K562 (cell line): Measurements from ENCODE around the gene CDC45. TPM values are rescaled to one million over a fixed set of nuclear protein-coding genes. Genes with fewer than 3 reads are reported as not detected.

Experiments used
- ADNP ChIP-seq: fragments of 200-800 bp; sonication (Bioruptor generic); IDR thresholded peaks from 2 replicates; pipeline ENCODE4 v1.6.1; 2016; ENCODE audit warnings: missing genetic modification characterization, missing compliant biosample characterization
- ATF3 ChIP-seq, 2 experiments: fragments of 450-650 bp in 1 of 2; sonication (generic) in 1 of 2; formaldehyde crosslinking in 1 of 2; IDR thresholded peaks in 1 of 2; conservative IDR thresholded peaks in 1 of 2; 2 replicates each; pipeline versions ENCODE4 v1.6.1 to v1.8.1; 2016 to 2023; ENCODE audit warnings: mild to moderate bottlenecking in 2 of 2, moderate library complexity in 2 of 2, inconsistent platforms in 1 of 2, missing genetic modification reagents in 1 of 2
- BRD4 ChIP-seq: fragments of 200-600 bp; sonication (generic); IDR thresholded peaks from 2 replicates; pipeline ENCODE4 v1.6.1; 2017; ENCODE audit warnings: inconsistent platforms
- BRD9 ChIP-seq: fragments of 450-650 bp; IDR thresholded peaks from 2 replicates; pipeline ENCODE4 v1.6.1; 2018; ENCODE audit warnings: low read depth; ENCODE audit not compliant: partially characterized antibody
- DEAF1 ChIP-seq: fragments of 450-650 bp; formaldehyde crosslinking; IDR thresholded peaks from 2 replicates; pipeline ENCODE4 v1.4.0; 2020; ENCODE audit warnings: mild to moderate bottlenecking, moderate library complexity
- EZH2 ChIP-seq: IDR thresholded peaks from 2 replicates; pipeline ENCODE4 v1.6.1; 2012; ENCODE audit warnings: low read depth, mild to moderate bottlenecking, inconsistent platforms, low read length, borderline replicate concordance
- GABPB1 ChIP-seq: sonication (generic); formaldehyde crosslinking; IDR thresholded peaks from 2 replicates; pipeline ENCODE4 v1.8.0; 2022; ENCODE audit warnings: mild to moderate bottlenecking, missing genetic modification reagents
- HBP1 ChIP-seq: fragments of 450-650 bp; formaldehyde crosslinking; IDR thresholded peaks from 2 replicates; pipeline ENCODE4 v1.4.0; 2022; ENCODE audit warnings: missing genetic modification characterization
- HNRNPLL ChIP-seq: fragments of 200-400 bp; formaldehyde crosslinking; IDR thresholded peaks from 2 replicates; pipeline ENCODE4 v1.6.1; 2017; ENCODE audit warnings: low read length, low read depth, mild to moderate bottlenecking; ENCODE audit not compliant: poor library complexity, severe bottlenecking
- MBD2 ChIP-seq: sonication (generic); IDR thresholded peaks from 2 replicates; pipeline ENCODE4 v1.6.1; 2016; ENCODE audit warnings: low read depth, borderline replicate concordance
- PCBP1 ChIP-seq: fragments of 200-400 bp; formaldehyde crosslinking; IDR thresholded peaks from 2 replicates; pipeline ENCODE4 v1.6.1; 2018; ENCODE audit warnings: mild to moderate bottlenecking, low read depth, low read length; ENCODE audit not compliant: poor library complexity, severe bottlenecking
- POU5F1 ChIP-seq: fragments of 150-350 bp; IDR thresholded peaks from 2 replicates; pipeline ENCODE4 v1.6.1; 2014; ENCODE audit warnings: borderline replicate concordance, low read length, low read depth, mild to moderate bottlenecking; ENCODE audit not compliant: partially characterized antibody
- RAD51 ChIP-seq: fragments of 450-650 bp; IDR thresholded peaks from 2 replicates; pipeline ENCODE4 v1.7.1; 2016; ENCODE audit warnings: low read depth, mild to moderate bottlenecking, borderline replicate concordance
- RBFOX2 ChIP-seq: fragments of 200-400 bp; formaldehyde crosslinking; IDR thresholded peaks from 2 replicates; pipeline ENCODE4 v1.6.1; 2017; ENCODE audit warnings: low read depth, mild to moderate bottlenecking, low read length, moderate library complexity
- RFX5 ChIP-seq: IDR thresholded peaks from 2 replicates; pipeline ENCODE4 v1.6.1; 2011; ENCODE audit warnings: low read depth, mild to moderate bottlenecking, improper control_type of control experiment, low read length
- SIN3B ChIP-seq: fragments of 450-650 bp; IDR thresholded peaks from 2 replicates; pipeline ENCODE4 v1.6.1; 2017; ENCODE audit warnings: low read depth, mild to moderate bottlenecking, moderate library complexity
- SMARCB1 ChIP-seq: IDR thresholded peaks from 2 replicates; pipeline ENCODE4 v1.6.1; 2011; ENCODE audit warnings: improper control_type of control experiment, low read depth; ENCODE audit not compliant: insufficient read length
- SNIP1 ChIP-seq: fragments of 450-650 bp; IDR thresholded peaks from 2 replicates; pipeline ENCODE4 v1.7.1; 2017; ENCODE audit warnings: low read depth, mild to moderate bottlenecking
- VEZF1 ChIP-seq: fragments of 200-800 bp; sonication (Bioruptor generic); IDR thresholded peaks from 2 replicates; pipeline ENCODE4 v1.6.1; 2017; ENCODE audit warnings: missing genetic modification characterization, missing compliant biosample characterization
- ZFX ChIP-seq: sonication (generic); formaldehyde crosslinking; IDR thresholded peaks from 2 replicates; pipeline ENCODE4 v1.8.0; 2022; ENCODE audit warnings: mild to moderate bottlenecking, missing genetic modification reagents, moderate library complexity
- ZNF217 ChIP-seq: sonication (generic); formaldehyde crosslinking; IDR thresholded peaks from 2 replicates; pipeline ENCODE4 v1.8.0; 2022; ENCODE audit warnings: mild to moderate bottlenecking, missing genetic modification reagents
- ZNF551 ChIP-seq: fragments of 250-450 bp; sonication (Bioruptor Pico); IDR thresholded peaks from 2 replicates; pipeline ENCODE4 v1.5.0; 2021; ENCODE audit warnings: mild to moderate bottlenecking, moderate library complexity
- ZNF561 ChIP-seq: fragments of 450-650 bp; formaldehyde crosslinking; conservative IDR thresholded peaks from 2 replicates; pipeline ENCODE4 v1.4.0; 2020; ENCODE audit warnings: mild to moderate bottlenecking, moderate library complexity
- polyA plus RNA-seq, 8 experiments: library from polyadenylated mRNA; depleted of rRNA in 4 of 8; stranded (reverse) in 5 of 8; unstranded in 3 of 8; fragments of >200 nt; fragmentation: Nextera tagmentation in 2 of 8; fragmentation: Illumina TruSeq in 1 of 8; extraction: Ambion mirVana in 2 of 8; extraction: Trizol in 1 of 8; gene quantifications; 2 replicates each; pipeline versions ENCODE4 v1.2.1 to v1.2.3, GENCODE V29; 2011 to 2014; ENCODE audit warnings: inconsistent platforms in 1 of 8, missing spikeins in 1 of 8
- total RNA-seq, 7 experiments: library from RNA; depleted of rRNA in 6 of 7; stranded (reverse); fragments of >200 nt in 6 of 7; fragmentation: Illumina TruSeq in 2 of 7; extraction: Trizol in 2 of 7; gene quantifications; 2 replicates each; pipeline versions ENCODE4 v1.2.1 to v1.2.3, GENCODE V29; 2011 to 2021; ENCODE audit warnings: low replicate concordance in 1 of 7

Gene CDC45
- total and polyA plus RNA-seq, 9 of the 15 experiments (the other 6 are each of a cell fraction or from before 2014, with no cell fraction given), result 251 to 580 (median 410) TPM

- TF ChIP-seq ADNP (tag) (no peak), RAD51 (no peak), BRD4 (no peak; the same call in 1 of the 2 replicates), MBD2 (no peak), RBFOX2 (peak; percentile 65), GABPB1 (CRISPR knock-in tag) (no peak), HBP1 (CRISPR knock-in tag) (no peak; the same call in 1 of the 2 replicates), BRD9 (no peak), RFX5 (no peak), DEAF1 (CRISPR knock-in tag) (no peak), PCBP1 (no peak), EZH2 (no peak), SIN3B (no peak), ATF3 (IDR thresholded peaks at IDR 0.05) (no peak), ATF3 (CRISPR knock-in tag; conservative IDR thresholded peaks at IDR 0.05) (peak; percentile 72; the same call in 1 of the 2 replicates), ZFX (CRISPR knock-in tag) (no peak), ZNF561 (CRISPR knock-in tag) (no peak), SMARCB1 (no peak), ZNF551 (CRISPR knock-in tag) (no peak), HNRNPLL (no peak), POU5F1 (peak; percentile 6), ZNF217 (CRISPR knock-in tag) (no peak), VEZF1 (no peak), SNIP1 (no peak)
These were observed 48.7 kb upstream of the CDC45 start (continued) for GRCh38 chr22:19430890-19431541.
